K562 (cell line): ENCODE measurements around the gene CENPE. TPM values are rescaled to one million over a fixed set of nuclear protein-coding genes. Genes with fewer than 3 reads are reported as not detected.

Experiments
- ADNP ChIP-seq: fragments of 200-800 bp; sonication (Bioruptor generic); IDR thresholded peaks from 2 replicates; pipeline ENCODE4 v1.6.1; 2016; ENCODE audit warnings: missing genetic modification characterization, missing compliant biosample characterization
- CBX1 ChIP-seq: sonication (generic); IDR thresholded peaks from 2 replicates; pipeline ENCODE4 v1.6.1; 2016; ENCODE audit warnings: antibody characterized with exemption, low read depth, mild to moderate bottlenecking
- CREBBP ChIP-seq: IDR thresholded peaks from one replicate; pipeline ENCODE4 v1.6.1; 2012; ENCODE audit warnings: low read depth, mild to moderate bottlenecking, control low read depth, inconsistent platforms, low read length
- CTBP1 ChIP-seq: fragments of 450-650 bp; IDR thresholded peaks from 2 replicates; pipeline ENCODE4 v1.6.1; 2016; ENCODE audit warnings: borderline replicate concordance
- E2F5 ChIP-seq: sonication (generic); formaldehyde crosslinking; IDR thresholded peaks from 2 replicates; pipeline ENCODE4 v1.8.0; 2022; ENCODE audit warnings: mild to moderate bottlenecking, missing genetic modification reagents
- GABPA ChIP-seq: fragments of 200-800 bp; sonication (Bioruptor generic); conservative IDR thresholded peaks from 2 replicates; pipeline ENCODE4 v1.6.1; 2016; ENCODE audit warnings: low read depth, missing genetic modification characterization, missing compliant biosample characterization
- LEF1 ChIP-seq: fragments of 450-650 bp; IDR thresholded peaks from 2 replicates; pipeline ENCODE4 v1.6.1; 2016; ENCODE audit warnings: mild to moderate bottlenecking
- NUFIP1 ChIP-seq: fragments of 450-650 bp; IDR thresholded peaks from 2 replicates; pipeline ENCODE4 v1.6.1; 2018; ENCODE audit not compliant: partially characterized antibody
- ZBTB12 ChIP-seq: fragments of 250-450 bp; sonication (Bioruptor Pico); IDR thresholded peaks from 2 replicates; pipeline ENCODE4 v1.4.0; 2020
- ZBTB40 ChIP-seq, 2 experiments: fragments of 450-650 bp in 1 of 2; sonication (generic) in 1 of 2; formaldehyde crosslinking in 1 of 2; IDR thresholded peaks; 2 replicates each; pipeline versions ENCODE4 v1.7.1 to v1.9.0; 2016 to 2022; ENCODE audit warnings: inconsistent platforms in 1 of 2, mild to moderate bottlenecking in 1 of 2, missing genetic modification reagents in 1 of 2
- ZNF324 ChIP-seq: fragments of 250-450 bp; sonication (Bioruptor Pico); IDR thresholded peaks from 2 replicates; pipeline ENCODE4 v1.4.0; 2020; ENCODE audit warnings: mild to moderate bottlenecking
- polyA plus RNA-seq, 8 experiments: library from polyadenylated mRNA; depleted of rRNA in 4 of 8; stranded (reverse) in 5 of 8; unstranded in 3 of 8; fragments of >200 nt; fragmentation: Nextera tagmentation in 2 of 8; fragmentation: Illumina TruSeq in 1 of 8; extraction: Ambion mirVana in 2 of 8; extraction: Trizol in 1 of 8; gene quantifications; 2 replicates each; pipeline versions ENCODE4 v1.2.1 to v1.2.3, GENCODE V29; 2011 to 2014; ENCODE audit warnings: inconsistent platforms in 1 of 8, missing spikeins in 1 of 8
- total RNA-seq, 7 experiments: library from RNA; depleted of rRNA in 6 of 7; stranded (reverse); fragments of >200 nt in 6 of 7; fragmentation: Illumina TruSeq in 2 of 7; extraction: Trizol in 2 of 7; gene quantifications; 2 replicates each; pipeline versions ENCODE4 v1.2.1 to v1.2.3, GENCODE V29; 2011 to 2021; ENCODE audit warnings: low replicate concordance in 1 of 7
- TF ChIP-seq, protein P1 (sequence below): fragments of 200-400 bp; formaldehyde crosslinking; IDR thresholded peaks from 2 replicates; pipeline ENCODE4 v1.6.1; 2017; ENCODE audit warnings: mild to moderate bottlenecking, low read depth, low read length, moderate library complexity
- TF ChIP-seq, protein P2 (sequence below): fragments of 250-450 bp; sonication (Bioruptor Pico); IDR thresholded peaks from 2 replicates; pipeline ENCODE4 v1.9.0; 2021; ENCODE audit warnings: mild to moderate bottlenecking

CENPE gene
- total and polyA plus RNA-seq, 9 of the 15 experiments (the other 6 are each of a cell fraction or from before 2014, with no cell fraction given): 9.9 to 53.2 (median 27.4) TPM

DNA sequence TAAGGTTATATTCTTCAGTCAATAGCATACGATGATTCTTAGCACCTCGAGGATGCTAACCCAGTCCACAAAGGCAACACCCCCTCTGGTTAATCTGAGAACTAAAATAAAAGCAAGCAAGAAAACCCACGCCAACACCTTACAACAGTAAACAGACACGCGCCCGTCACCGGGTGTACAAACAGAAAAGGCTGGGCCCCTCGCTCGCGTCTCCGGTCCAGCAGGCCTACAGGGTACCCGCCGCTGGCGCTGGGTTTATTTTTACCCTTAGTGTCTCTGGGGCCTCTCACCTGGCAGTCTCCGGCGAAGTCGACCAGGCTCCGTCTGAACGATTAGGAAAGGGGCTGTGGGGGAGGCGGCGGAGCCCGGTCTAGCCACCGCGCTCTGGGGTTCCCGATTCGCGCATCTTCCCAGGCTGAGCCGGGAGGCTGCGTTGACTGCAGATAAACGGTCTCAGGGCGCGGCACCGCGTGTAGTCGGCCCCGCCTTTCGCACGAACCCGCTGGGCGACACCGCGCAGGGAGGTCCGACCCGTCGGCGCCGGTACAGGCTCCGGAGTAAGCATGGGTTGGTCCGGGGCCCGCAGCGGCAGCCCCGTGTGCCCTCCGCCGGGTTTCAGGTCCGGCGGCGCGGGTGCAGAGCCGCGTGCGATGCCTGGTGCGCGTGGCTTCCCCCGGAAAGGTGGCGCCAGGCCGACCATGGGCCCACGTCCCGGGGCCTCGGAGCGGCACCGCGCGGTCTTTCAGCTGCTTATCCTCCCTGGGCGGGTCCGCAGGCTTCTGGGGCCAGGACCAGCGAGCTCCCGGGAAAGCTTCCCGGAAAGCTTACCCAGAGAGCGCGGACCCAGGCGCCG lies 122.0 kb downstream of the CENPE start (continued):
- TF ChIP-seq LEF1 (no peak), ZBTB40 (IDR thresholded peaks at IDR 0.05) (no peak), ZBTB40 (CRISPR knock-in tag; IDR thresholded peaks at IDR 0.05) (peak; percentile 52; the same call in 1 of the 2 replicates), ZNF324 (no peak), NUFIP1 (no peak), E2F5 (CRISPR knock-in tag) (peak; percentile 52), ZBTB12 (CRISPR knock-in tag) (no peak), ADNP (no peak), CREBBP (no peak), CBX1 (peak; percentile 66), GABPA (tag) (no peak; the same call in 1 of the 2 replicates), CTBP1 (peak; percentile 87)
- TF ChIP-seq, protein P1, sequence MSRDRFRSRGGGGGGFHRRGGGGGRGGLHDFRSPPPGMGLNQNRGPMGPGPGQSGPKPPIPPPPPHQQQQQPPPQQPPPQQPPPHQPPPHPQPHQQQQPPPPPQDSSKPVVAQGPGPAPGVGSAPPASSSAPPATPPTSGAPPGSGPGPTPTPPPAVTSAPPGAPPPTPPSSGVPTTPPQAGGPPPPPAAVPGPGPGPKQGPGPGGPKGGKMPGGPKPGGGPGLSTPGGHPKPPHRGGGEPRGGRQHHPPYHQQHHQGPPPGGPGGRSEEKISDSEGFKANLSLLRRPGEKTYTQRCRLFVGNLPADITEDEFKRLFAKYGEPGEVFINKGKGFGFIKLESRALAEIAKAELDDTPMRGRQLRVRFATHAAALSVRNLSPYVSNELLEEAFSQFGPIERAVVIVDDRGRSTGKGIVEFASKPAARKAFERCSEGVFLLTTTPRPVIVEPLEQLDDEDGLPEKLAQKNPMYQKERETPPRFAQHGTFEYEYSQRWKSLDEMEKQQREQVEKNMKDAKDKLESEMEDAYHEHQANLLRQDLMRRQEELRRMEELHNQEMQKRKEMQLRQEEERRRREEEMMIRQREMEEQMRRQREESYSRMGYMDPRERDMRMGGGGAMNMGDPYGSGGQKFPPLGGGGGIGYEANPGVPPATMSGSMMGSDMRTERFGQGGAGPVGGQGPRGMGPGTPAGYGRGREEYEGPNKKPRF: no peak
- TF ChIP-seq, protein P2, sequence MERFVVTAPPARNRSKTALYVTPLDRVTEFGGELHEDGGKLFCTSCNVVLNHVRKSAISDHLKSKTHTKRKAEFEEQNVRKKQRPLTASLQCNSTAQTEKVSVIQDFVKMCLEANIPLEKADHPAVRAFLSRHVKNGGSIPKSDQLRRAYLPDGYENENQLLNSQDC (CRISPR knock-in tag): no peak
